Measurements from ENCODE around the gene TPCN1.

DNA sequence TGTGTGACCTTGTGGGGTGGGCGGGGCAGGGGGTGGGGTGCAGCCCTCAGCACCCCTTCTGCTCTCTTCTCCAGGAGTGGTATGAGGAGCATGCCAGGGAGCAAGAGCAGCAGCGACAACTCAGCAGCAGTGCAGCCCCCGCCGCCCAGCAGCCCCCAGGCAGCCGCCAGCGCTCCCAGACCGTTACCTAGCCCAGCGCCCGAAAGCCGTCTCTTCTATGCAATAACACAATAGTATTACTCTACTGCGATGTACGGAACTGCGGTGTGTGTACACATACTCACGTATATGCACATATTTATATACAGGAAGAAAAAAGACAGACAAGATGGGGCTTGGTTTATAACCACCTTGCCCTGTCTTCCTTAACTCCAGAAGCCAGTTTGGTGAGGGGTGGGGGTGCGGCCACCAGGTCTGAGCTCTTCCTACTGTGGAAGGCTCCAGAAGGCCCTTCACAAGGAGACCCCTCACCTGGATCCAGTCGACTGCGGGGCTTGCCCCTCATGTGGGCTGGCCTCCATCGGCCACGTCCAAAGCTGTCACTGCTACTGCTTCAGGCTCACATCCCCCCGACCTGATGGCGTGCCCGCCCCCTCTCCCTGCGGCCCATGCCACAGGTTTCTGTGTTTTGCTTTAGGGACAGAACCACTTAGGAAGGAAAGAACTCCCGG lies 74.8 kb downstream of the TPCN1 start:
- TF ChIP-seq, protein P1, sequence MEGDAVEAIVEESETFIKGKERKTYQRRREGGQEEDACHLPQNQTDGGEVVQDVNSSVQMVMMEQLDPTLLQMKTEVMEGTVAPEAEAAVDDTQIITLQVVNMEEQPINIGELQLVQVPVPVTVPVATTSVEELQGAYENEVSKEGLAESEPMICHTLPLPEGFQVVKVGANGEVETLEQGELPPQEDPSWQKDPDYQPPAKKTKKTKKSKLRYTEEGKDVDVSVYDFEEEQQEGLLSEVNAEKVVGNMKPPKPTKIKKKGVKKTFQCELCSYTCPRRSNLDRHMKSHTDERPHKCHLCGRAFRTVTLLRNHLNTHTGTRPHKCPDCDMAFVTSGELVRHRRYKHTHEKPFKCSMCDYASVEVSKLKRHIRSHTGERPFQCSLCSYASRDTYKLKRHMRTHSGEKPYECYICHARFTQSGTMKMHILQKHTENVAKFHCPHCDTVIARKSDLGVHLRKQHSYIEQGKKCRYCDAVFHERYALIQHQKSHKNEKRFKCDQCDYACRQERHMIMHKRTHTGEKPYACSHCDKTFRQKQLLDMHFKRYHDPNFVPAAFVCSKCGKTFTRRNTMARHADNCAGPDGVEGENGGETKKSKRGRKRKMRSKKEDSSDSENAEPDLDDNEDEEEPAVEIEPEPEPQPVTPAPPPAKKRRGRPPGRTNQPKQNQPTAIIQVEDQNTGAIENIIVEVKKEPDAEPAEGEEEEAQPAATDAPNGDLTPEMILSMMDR (IDR thresholded peaks at IDR 0.05; ENCODE audit: poor library complexity): no peak
- TF ChIP-seq EZH2phosphoT487 (IDR thresholded peaks at IDR 0.05; ENCODE audit: low read depth, severe bottlenecking, unreplicated experiment): no peak

Data from hepatocyte (in vitro differentiated cells).